Stimulated activated CD8-positive, alpha-beta memory T cell treated with anti-CD3 and anti-CD28 coated beads, Interleukin-15, amount 100 ng/mL, for 48 hours (primary cell): Measurements from ENCODE around the gene PTPRA.

Experiments
- DNase-seq, 2 donors: peaks; one replicate each; pipeline ENCODE4 v3.0.0-alpha.2; 2020; ENCODE audit warnings: low read depth in 2 of 2

Gene PTPRA

DNA sequence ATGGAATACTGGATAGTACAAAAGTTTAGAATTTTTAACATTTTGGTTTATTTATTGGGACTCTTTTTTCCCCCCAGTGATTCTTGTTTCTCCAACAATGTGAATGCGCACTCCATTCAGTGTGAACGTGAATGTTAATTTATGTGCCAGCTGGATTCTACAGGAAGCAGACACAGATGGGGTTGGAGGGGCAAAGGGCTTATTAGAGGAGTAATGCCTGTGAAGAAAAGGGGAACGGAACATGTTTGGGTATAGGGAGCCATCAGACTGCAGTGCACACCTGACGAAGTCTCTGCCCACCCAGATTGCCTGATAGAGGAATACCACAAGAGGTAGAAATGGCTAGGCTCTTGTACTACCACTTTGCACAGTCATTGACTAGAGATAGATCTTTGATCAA is 48.2 kb downstream of the PTPRA start:
- no peak for DNase-seq

DNA sequence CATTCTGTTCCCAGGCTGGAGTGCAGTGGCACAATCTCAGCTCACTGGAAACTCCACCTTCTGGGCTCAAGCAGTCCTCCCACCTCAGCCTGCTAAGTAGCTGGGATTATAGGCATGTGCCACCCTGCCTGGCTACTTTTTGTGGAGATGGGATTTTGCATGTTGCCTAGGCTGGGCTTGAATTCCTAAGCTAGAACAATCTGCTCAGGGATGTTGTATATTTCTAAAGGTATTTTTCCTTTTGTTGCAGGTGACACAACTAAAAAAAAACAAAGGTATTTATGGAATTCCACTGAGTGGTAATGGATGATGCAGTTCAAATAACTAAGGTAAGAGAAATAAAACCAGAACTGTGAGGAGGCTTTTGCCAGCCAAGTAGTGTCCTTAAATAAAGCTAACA is 49.7 kb downstream of the PTPRA start:
- DNase-seq = no peak

DNA sequence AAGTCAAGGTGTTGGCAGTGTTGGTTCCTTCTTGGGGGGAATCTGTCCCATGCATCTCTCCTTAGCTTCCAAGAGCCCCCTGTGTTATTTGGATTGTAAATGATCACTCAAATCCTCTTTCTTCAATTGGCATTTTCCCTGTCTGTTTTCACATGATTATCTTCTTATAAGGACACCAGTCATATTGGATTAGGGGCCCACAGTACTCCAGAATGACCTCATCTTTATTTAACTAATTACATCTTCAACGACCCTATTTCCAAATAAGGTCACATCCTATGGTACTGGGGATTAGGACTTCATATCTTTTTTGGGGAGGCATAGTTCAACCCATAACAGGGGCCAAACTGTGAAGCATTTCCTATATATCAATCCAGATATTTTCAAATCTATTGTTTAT is 57.3 kb downstream of the PTPRA start:
- DNase-seq = no peak

DNA sequence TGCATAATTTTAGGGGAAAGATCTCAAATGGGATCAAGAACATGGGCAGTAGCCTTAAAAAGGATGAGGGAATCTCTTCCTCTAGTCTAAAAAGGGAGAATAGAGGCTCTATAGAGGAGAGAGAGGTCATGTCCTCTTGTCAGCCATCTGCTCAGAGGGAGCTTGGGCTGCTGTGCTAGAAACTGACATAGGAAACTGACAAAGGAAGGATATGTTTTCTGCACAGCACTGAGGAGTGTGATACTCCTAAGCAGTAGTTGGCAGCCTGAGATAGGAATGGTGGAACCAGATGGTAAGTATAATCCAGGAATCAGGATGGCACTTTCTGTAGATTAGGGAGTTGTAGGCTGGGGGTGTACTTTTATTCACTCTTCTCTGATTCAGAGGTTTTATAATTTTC is 59.2 kb downstream of the PTPRA start:
- DNase-seq = no peak

DNA sequence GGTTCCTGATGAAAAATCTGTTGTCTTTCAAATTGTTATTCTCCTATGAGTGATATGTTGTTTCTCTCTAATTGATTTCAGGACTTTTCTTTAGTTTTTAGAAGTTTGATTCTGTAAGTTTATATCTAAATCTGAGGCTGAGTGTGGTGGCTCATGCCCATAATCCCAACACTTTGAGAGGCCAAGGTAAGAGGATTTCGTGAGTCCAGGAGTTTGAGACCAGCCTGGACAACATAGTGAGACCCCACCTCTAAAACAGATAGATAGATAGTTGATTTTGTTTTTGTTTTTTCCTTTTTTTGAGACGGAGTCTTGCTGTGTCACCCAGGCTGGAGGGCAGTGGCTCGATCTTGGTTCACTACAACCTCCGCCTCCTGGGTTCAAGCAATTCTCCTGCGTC is 64.6 kb downstream of the PTPRA start:
- no peak for DNase-seq

DNA sequence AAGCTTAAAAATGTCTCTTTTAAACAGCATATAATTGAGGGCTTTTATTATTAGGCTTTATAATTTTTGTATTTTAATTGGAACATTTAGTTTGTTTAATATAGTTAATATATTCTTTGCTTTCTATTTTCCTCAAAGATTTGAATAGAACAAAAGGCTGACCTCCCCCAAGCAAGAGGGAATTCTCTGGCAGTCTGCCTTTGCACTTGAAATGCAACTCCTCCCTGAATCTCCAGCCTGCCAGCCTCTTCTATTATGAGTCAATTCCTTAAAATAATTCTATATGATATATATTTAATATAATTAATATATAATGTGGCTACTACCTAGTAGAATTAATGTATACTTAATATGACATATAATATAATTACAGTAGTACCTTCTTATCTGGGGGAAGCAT is 69.2 kb downstream of the PTPRA start:
- DNase-seq = no peak

DNA sequence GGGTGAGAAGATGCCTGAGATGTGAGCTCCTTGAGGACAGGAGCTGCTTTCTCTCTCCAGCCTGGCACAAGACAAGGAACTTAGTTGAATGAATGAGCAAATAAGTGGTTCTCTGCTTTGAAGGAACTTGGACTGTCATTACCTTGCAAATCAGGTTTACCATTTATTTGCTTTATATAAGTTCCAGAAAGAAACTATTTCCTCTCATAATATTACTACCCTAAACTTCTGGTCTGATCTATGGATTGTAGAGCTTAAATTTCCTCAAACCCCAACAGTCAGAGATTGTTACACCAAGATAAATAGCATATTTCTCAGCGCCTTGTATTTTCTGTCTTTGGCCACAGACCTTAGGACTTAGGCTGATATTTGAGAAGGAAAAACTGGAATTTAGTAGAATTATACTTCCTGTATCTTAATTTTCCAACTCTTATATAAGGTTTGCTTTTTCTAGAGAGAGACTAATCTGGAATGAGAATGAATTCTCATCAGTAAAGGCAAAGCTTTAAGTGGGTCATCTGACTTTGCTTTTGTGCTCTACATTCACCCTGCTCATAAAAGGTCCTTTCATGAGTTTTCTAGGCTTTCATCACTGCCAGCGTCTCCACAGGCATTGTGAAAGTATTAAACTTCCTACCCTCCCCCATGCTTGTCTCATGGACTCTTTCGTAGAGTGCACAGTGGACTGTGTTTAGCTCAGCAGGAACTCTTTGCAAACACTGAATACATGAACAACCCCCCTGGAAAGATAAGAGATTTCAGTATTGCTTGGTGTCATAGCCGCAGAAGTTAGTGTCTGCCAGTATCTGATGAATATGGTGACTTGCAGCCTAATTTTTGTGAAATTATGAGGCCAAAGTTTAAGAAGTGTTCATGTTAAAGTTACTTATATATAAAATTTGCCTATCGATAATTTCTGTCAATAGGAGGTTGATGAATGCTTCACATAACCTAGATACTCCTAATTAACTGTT is 74.0 kb downstream of the PTPRA start:
- DNase-seq = no peak

DNA sequence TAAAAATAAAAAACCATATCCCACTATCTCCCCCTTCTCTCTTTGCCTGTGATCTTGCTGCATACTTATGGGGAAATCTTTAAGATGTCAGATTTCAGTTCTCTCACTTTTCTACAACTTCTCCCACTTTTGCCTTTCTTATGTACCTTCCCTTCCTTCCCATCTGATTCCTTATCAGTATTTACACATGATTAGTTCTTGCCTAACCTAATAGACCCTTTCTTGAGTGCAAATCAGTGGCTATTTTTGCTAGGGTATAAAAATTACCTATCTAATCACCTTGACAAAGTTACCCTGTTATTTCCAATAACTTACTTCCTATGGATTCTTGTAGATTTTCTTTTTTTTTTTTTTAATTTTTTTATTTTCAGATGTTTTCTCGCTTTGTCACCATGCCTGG is 75.7 kb downstream of the PTPRA start:
- DNase-seq = no peak

DNA sequence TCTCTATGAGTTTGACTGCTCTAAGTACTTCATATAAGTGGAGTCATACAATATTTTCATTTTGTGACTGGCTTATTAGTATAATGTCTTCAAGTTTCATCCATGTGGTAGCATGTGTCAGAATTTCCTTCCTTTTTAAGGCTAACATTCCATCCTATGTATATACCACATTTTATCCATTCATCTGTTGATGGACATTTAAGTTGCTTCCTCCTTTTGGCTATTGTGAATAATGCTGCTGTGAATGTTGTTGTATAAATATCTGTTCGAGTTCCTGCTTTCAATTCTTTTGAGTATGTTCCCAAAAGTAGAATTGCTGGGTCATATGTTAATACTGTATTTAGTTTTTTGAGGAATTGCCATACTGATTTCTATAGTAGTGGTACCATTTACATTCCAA is 79.5 kb downstream of the PTPRA start:
- DNase-seq = no peak

DNA sequence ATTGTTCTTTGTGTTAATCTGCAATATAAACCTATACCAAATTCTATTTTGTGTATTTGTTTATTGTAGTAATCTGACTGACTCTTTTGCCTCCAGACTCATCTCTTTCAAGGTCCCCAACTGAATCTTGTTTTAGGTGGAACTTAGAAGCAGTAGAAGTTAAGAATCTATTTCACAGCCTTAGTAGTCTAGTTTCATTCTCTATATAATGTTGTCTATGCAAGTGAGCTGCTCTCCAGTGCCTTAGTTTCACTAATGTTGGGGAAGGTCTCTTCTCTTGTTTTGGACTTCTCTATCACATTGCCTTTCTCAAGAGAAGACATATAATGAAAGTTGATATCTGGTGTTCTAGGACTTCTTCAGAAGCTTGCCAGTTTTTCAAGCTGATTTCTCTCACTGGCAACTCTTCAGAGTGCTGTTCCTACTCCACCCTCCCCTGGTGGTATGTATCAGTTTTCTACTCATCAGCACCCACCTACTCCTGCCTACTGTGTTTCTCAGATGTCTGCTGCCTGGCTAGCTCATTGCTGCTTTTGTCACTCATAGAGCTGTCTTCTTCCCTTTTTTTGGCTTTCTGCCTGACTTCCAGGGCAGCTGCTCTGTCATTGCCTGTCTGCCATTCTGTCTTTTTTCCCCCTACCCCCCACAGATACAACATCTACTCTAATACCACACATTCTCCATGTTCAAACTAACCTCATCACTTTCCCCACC is 82.1 kb downstream of the PTPRA start:
- DNase-seq = no peak

DNA sequence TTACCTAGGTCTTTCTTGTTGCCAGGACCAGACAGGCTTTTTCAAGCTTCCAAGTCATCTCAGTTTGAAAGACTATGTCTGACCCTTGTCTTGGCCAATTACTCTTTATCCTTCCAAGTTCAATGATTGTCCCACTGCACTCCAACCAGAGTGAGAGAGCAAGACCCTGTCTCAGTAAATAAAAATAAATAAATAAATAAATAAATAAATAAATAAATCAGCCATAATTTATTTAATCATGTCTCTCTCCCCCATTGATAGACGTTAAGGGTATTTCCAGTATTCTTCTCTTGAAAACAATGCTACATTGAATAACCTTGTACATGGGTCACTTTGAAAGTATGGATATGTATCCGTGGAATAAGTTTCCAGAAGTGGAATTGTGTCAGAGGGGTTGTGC is 83.2 kb downstream of the PTPRA start:
- DNase-seq = no peak

DNA sequence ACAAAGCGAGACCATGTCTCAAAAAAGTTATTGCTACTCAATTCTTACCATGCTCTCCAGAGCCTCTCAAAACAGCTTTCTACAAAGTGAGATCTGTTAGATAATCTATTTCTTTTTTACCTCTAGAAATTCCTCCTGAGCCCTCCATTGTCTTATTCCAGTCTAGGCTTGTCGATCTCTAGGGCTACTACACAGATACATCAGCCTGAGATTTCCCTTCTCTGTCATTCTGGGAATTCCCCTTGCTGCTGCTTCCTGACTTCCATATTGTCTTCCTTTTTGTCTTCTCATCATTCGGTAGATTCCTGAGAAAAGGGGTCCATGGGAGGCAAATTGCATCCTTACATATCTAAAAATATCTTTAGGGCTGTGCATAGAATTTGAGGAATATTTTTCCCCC is 94.6 kb downstream of the PTPRA start:
- no peak for DNase-seq

DNA sequence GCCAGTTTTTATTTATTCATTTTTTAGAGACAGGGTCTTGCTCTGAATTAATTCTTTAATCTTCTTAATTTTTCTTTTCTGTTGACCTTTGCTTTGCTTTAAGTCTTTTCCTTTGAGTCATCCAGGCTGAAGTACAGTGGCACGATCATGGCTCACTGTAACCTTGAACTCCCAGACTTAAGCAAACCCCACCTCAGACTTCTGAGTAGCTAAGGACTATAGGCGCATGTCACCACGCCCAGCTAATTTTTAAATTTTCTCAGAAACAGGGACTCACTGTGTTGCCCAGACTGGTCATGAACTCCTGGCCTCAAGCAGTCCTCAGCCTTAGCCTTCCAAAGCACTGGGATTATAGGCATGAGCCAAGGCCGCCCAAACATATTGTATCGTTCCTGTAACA is 98.8 kb downstream of the PTPRA start:
- no peak for DNase-seq

DNA sequence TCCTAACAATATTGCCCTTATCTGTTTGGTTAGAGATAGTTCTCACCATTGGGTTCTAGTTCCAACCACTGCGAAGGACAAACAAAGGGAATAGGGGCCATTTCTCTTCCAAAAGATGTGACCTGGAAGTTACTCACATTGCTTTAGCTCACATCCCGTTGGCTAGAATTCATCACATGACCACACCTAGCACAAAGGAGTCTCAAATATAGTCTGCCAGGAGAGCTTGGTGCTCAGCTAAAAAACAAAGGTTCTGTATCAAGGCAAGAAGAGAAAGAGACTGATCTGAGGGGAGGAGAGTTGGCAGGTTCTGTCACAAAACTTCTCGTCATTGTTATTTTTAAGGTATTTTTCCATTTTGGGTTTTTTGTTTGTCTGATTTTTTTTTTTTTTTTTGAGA is 100.3 kb downstream of the PTPRA start:
- no peak for DNase-seq

DNA sequence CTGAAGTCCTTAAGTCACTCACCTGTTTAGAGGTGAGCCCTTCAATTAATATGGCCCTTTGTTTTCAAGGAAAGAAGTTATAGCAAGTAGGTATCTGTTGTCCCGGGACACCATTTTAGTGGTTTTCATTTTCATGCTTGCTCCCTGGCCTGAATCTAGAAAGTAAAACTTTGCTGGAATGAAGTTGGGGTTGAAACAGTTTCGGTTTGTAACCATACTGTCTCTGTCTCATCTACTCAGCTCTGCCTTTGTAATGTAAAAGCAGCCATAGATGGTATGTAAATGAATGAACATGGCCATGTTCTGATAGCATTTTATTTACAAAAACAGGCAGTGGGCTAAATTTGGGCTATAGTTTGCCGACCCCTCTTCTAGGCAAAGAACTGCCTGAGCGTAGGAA is 105.2 kb downstream of the PTPRA start:
- no peak for DNase-seq

DNA sequence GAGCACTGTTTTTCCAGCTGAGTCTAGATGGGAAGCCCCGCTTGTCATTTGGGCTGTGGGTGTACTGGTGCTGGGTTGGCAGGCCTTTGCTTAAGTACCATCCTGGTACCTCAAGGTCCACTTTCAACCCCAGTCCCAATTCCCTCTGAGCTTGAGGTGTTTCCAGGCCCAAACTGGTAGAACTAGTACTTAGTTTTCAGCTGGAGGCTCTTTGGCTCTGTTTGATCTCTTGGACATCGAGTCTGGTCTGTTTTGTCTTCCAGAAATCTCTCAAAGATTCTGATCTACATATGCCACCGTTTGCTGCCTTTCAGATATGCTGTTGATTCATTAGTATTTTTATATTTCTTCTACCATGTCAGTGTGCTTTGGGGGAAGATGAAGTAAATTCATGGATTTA is 108.4 kb downstream of the PTPRA start:
- no peak for DNase-seq

DNA sequence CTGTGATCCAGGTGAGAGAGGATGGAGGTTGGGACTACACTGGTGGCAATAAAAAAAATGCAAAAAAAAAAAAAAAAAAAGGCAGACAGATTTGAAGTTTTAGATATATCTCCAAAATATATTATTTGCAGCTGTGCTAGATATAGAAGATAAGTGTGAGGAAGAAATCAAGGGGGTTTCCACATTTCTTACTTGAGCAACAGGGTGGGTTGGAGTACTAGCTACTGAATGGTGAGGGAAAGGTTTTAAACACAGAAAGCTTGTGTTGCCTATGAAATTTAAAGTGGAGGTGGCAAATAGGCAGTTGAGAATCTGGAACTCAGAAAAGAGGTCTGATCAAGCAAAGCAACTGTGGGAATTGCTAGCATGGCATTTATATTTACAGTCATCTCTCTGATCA is 110.2 kb downstream of the PTPRA start:
- no peak for DNase-seq

DNA sequence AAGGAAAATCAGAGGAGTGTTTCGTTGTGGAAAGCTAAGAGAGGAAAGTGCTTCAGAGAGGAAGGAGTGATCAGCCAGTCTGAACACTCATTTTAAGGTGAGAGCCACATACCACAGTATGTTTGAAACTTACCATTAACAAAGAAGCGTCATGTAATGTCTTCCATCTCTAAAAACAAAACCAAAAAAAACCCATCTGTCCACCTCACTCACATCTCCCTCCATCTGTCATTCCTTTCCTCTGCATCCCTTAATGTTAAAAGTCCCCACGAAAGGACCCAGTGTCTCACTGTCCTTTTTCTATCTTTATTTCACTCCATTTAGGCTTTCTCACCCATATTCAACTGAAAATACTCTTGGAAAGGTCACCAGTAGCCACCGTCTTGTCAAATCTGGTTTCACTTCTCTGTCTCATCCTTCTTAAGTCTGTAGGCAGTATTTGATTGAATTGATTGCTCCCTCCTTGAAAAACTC is 110.8 kb downstream of the PTPRA start:
- DNase-seq = no peak

DNA sequence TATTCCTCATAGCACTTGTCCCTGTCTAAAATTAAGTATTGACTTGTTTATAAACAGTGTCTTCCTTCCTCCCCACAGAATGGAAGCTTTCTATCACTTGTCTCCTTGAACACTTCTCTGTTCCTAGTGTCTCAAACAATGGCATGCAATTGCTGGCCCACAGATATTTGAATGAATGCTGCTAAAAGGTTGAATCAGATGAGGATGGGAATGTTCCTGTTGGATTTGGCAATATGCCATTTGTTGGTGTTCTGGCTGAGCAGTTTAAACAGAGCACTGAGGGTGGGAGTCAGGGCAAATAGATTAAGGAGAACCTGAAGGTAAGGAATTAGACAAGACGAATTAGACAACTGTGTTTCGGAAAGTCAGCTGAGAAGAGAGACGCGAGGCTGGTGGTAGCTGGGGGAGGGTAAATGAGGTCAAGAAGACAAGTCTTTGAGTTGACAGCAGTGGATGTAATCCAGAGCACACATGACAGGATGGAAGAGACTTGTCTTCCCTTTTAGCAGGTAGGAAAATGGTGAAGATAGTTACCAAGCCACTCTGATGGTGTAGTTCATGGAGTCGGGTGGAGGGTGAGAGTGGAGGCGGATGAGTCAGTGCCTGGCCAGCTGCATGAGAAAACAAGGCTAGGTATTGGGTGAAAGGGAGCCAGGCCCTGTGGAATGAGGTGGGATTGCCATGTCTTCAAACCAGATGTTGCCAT is 111.8 kb downstream of the PTPRA start:
- DNase-seq = peak; percentile 28 to 50

DNA sequence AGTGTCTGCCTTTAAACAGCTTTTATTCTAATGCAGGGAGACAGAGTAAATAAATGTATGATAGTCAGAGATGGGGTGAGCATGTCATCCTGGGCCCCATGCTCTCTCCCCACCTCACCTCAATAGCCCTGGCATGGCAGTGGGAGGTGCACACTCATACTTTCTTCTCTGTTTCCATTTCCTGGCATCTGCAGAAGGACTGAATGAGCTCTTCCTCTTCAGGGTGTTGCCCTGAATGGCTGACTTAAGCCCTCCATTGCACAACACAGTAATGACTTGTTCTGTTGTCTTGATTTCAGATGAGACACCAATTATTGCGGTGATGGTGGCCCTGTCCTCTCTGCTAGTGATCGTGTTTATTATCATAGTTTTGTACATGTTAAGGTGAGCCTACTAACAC is 113.2 kb downstream of the PTPRA start:
- DNase-seq = peak; percentile 57 to 73

DNA sequence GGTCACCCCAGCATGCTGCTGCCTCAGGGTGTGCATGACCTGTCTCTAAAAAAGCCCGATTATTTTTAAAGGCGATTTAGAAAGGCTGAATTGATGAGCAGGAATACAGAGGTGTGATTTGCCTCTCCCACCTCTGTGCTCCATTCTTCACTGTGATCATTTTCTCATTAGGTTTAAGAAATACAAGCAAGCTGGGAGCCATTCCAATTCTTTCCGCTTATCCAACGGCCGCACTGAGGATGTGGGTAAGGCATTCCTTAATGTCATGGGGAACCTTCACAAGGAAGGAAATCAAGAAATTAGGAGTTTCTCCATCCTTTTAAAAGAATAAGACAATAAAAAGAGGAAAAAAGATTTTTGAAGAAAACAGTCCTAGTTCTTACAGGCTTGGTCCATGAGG is 114.6 kb downstream of the PTPRA start:
- no peak for DNase-seq

DNA sequence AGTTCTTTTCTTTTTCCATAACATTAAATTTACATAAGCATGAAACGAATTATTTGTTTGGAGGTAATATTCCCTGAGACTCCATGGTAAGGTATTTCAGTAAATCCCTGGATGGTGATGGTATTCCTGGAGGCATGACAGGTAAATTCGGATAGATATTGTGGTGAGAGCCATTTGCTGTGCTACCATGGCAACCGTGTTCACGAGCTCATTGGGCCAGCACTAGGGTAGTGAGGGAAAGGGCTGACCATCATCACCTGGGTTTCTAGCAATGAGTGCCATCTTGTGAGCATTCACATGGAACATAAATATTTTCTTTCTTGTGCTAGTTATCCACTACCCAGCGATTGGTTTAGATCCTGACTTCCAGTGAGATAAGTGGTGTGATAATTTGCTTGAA is 118.3 kb downstream of the PTPRA start:
- no peak for DNase-seq
